Peyer's patch (tissue), 4 donors: Measurements from ENCODE around the gene PPP1R7.

Source experiments
- POLR2A ChIP-seq, 2 donors: fragments of 450-650 bp; IDR thresholded peaks; one replicate each; pipeline ENCODE4 v1.5.1; 2017; ENCODE audit warnings: antibody characterized with exemption in 2 of 2, mild to moderate bottlenecking in 2 of 2, moderate library complexity in 2 of 2
- TF ChIP-seq, protein P1 (sequence below), 6 experiments: fragments of 450-650 bp in 4 of 6; fragments of 200-600 bp in 2 of 6; sonication (generic) in 1 of 6; IDR thresholded peaks; one replicate each; pipeline ENCODE4 v1.5.1; 2017 to 2019; ENCODE audit warnings: antibody characterized with exemption in 6 of 6, mild to moderate bottlenecking in 3 of 6, moderate library complexity in 1 of 6

DNA sequence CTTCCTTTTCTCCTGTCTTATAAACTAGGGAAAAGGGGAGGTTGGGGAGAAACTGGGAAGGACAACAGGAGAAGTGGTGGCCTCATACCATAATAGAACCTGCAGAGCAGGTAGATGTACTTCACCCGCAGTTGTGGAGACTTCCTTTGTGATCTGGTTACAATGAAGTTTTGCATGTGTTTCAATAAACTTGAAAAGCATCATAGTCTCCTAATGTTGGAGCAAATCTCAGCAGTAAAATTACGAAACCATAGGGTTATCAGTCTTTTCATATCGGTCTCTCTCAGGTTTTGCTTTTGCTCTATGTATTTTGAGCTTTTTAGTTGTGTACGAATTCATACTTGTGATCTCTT is 68.7 kb downstream of the PPP1R7 start:
- no peak for TF ChIP-seq POLR2A (IDR thresholded peaks at IDR 0.05)
- TF ChIP-seq, protein P1, sequence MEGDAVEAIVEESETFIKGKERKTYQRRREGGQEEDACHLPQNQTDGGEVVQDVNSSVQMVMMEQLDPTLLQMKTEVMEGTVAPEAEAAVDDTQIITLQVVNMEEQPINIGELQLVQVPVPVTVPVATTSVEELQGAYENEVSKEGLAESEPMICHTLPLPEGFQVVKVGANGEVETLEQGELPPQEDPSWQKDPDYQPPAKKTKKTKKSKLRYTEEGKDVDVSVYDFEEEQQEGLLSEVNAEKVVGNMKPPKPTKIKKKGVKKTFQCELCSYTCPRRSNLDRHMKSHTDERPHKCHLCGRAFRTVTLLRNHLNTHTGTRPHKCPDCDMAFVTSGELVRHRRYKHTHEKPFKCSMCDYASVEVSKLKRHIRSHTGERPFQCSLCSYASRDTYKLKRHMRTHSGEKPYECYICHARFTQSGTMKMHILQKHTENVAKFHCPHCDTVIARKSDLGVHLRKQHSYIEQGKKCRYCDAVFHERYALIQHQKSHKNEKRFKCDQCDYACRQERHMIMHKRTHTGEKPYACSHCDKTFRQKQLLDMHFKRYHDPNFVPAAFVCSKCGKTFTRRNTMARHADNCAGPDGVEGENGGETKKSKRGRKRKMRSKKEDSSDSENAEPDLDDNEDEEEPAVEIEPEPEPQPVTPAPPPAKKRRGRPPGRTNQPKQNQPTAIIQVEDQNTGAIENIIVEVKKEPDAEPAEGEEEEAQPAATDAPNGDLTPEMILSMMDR (IDR thresholded peaks at IDR 0.05) = no peak
